GM21717 (cell line): ENCODE data around the gene MORF4L1.
A peak's percentile ranks its signal among the peaks of the same experiment; 100 is the strongest.
"Not testable (repeated sequence)": the region's sequence is repeated elsewhere in the genome, so short reads cannot be mapped to it uniquely, and the experiment has no call there.

ENCODE experiments used
- ATAC-seq: cut with Tn5 transposase; IDR thresholded peaks from one replicate; pipeline ENCODE4 v1.9.1; 2021; ENCODE audit warnings: mild to moderate bottlenecking, moderate library complexity; ENCODE audit not compliant: unreplicated experiment

MORF4L1 gene

GRCh38 chr15:78923480-78924360 is 51.0 kb downstream of the MORF4L1 start:
- ATAC-seq, result no peak

GRCh38 chr15:78925076-78925624 is 52.5 kb downstream of the MORF4L1 start:
- no peak for ATAC-seq

- no peak for ATAC-seq
Measured at GRCh38 chr15:78925956-78926743, 53.5 kb downstream of the MORF4L1 start.

- no peak for ATAC-seq
Measured at GRCh38 chr15:78927077-78927790, 54.5 kb downstream of the MORF4L1 start.

GRCh38 chr15:78928176-78928575 is 55.5 kb downstream of the MORF4L1 start:
- not testable (repeated sequence) for ATAC-seq

- ATAC-seq, result no peak
Measured at GRCh38 chr15:78928616-78929093, 56.0 kb downstream of the MORF4L1 start.

- ATAC-seq, result no peak
Measured at GRCh38 chr15:78929536-78930264, 57.0 kb downstream of the MORF4L1 start.

GRCh38 chr15:78930577-78931388 is 58.1 kb downstream of the MORF4L1 start:
- no peak for ATAC-seq

GRCh38 chr15:78931439-78932257 is 59.0 kb downstream of the MORF4L1 start:
- ATAC-seq, result no peak

GRCh38 chr15:78932258-78932808 is 59.6 kb downstream of the MORF4L1 start:
- no peak for ATAC-seq

- ATAC-seq, result no peak
Measured at GRCh38 chr15:78933187-78933822, 60.6 kb downstream of the MORF4L1 start.

GRCh38 chr15:78933823-78934654 is 61.3 kb downstream of the MORF4L1 start:
- no peak for ATAC-seq

- ATAC-seq, result no peak
Measured at GRCh38 chr15:78934655-78935023, 61.9 kb downstream of the MORF4L1 start.

- ATAC-seq, result no peak
Measured at GRCh38 chr15:78937132-78937739, 64.5 kb downstream of the MORF4L1 start.

GRCh38 chr15:78938658-78939488 is 66.2 kb downstream of the MORF4L1 start:
- peak; percentile 67 for ATAC-seq

- no peak for ATAC-seq
Measured at GRCh38 chr15:78942741-78943140, 70.1 kb downstream of the MORF4L1 start.
